ENCODE results near the gene SPTBN1. TPM values are rescaled to one million over a fixed set of nuclear protein-coding genes. Genes with fewer than 3 reads are reported as not detected.
A peak's percentile ranks its signal among the peaks of the same experiment; 100 is the strongest.

SPTBN1 gene
- total and polyA plus RNA-seq, 9 of the 15 experiments (the other 6 are each of a cell fraction or from before 2014, with no cell fraction given) = 8.9 to 66.8 (median 31.4) TPM

DNA sequence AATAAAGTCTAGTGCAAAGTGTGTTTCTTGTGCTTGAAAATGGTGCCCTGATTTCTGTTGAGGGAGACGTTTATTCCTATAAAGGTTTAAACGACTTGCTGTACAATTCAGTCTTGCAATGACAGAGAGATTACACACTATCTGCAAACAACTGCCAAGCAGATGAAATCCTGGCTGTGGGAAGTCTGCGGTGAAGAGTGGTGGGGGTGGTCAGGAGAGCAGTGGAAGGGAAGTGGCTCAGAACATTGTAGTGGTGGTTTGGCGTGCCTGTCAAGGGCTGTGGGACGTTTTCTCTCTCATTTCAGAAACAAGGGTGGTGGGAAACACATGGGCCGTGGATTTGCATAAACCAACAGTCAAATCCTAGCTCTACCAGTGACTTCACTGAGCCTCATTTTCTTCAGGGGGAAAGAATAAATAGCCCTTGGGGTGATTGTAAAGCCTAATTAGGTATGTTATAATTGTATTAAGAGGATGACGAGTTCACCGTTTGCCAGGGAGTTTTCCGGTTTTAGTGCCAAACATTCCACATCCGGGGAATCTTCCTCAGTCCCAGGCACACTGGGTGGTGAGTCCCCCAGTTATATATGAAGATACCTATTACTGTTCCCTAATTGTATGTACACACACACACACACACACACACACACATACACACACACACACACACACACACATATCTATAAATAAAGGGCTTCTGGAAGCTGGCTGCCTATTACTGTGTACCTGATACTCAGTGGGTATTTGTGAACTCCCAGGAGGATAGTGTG is 115.0 kb downstream of the SPTBN1 start (continued):
- no peak for TF ChIP-seq ETS1 (conservative IDR thresholded peaks at IDR 0.05; ENCODE audit: control insufficient read depth, low read depth, low read length)
- TF ChIP-seq U2AF2 (optimal IDR thresholded peaks at IDR 0.05; ENCODE audit: low read depth, low read length) = no peak
- peak; percentile 24 for TF ChIP-seq TAF1 (IDR thresholded peaks at IDR 0.05; ENCODE audit: control insufficient read depth, extremely low read depth, insufficient read depth, low read length, severe bottlenecking)
- TF ChIP-seq, protein P1, sequence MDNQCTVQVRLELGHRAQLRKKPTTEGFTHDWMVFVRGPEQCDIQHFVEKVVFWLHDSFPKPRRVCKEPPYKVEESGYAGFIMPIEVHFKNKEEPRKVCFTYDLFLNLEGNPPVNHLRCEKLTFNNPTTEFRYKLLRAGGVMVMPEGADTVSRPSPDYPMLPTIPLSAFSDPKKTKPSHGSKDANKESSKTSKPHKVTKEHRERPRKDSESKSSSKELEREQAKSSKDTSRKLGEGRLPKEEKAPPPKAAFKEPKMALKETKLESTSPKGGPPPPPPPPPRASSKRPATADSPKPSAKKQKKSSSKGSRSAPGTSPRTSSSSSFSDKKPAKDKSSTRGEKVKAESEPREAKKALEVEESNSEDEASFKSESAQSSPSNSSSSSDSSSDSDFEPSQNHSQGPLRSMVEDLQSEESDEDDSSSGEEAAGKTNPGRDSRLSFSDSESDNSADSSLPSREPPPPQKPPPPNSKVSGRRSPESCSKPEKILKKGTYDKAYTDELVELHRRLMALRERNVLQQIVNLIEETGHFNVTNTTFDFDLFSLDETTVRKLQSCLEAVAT (IDR thresholded peaks at IDR 0.05) = peak in 1 of 2 experiments; percentile 95; a peak in 2 of 4 replicates
- no peak for TF ChIP-seq PRDM10 (IDR thresholded peaks at IDR 0.05; ENCODE audit: partially characterized antibody)
- peak; percentile 55 for TF ChIP-seq MYC (IDR thresholded peaks at IDR 0.05; ENCODE audit: low read depth, low read length)
- TF ChIP-seq MYC (CRISPR knock-in tag; IDR thresholded peaks at IDR 0.05; ENCODE audit: borderline replicate concordance, low read depth) = no peak
- TF ChIP-seq MBD2 (IDR thresholded peaks at IDR 0.05; ENCODE audit: borderline replicate concordance, low read depth) = no peak
- TF ChIP-seq TEAD1 (CRISPR knock-in tag; IDR thresholded peaks at IDR 0.05) = no peak
- peak; percentile 72; the same call in 1 of the 2 replicates for TF ChIP-seq HDAC2 (IDR thresholded peaks at IDR 0.05)
- TF ChIP-seq, protein P2, sequence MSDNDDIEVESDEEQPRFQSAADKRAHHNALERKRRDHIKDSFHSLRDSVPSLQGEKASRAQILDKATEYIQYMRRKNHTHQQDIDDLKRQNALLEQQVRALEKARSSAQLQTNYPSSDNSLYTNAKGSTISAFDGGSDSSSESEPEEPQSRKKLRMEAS (CRISPR knock-in tag; IDR thresholded peaks at IDR 0.05) = no peak
- no peak for TF ChIP-seq TFAM (CRISPR knock-in tag; conservative IDR thresholded peaks at IDR 0.05)
- TF ChIP-seq, protein P3, sequence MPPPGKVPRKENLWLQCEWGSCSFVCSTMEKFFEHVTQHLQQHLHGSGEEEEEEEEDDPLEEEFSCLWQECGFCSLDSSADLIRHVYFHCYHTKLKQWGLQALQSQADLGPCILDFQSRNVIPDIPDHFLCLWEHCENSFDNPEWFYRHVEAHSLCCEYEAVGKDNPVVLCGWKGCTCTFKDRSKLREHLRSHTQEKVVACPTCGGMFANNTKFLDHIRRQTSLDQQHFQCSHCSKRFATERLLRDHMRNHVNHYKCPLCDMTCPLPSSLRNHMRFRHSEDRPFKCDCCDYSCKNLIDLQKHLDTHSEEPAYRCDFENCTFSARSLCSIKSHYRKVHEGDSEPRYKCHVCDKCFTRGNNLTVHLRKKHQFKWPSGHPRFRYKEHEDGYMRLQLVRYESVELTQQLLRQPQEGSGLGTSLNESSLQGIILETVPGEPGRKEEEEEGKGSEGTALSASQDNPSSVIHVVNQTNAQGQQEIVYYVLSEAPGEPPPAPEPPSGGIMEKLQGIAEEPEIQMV (tag; conservative IDR thresholded peaks at IDR 0.05; ENCODE audit: low read depth) = no peak
- no peak for TF ChIP-seq HOXB6 (CRISPR knock-in tag; IDR thresholded peaks at IDR 0.05; ENCODE audit: borderline replicate concordance)
- TF ChIP-seq ZNF175 (CRISPR knock-in tag; IDR thresholded peaks at IDR 0.05; ENCODE audit: low read depth) = peak; percentile 88; the same call in 1 of the 2 replicates
- no peak for TF ChIP-seq ZNF197 (CRISPR knock-in tag; IDR thresholded peaks at IDR 0.05; ENCODE audit: low read depth)
- no peak for TF ChIP-seq ILF3 (IDR thresholded peaks at IDR 0.05; ENCODE audit: borderline replicate concordance)
- peak; percentile 66; the same call in 1 of the 2 replicates for TF ChIP-seq ZNF766 (CRISPR knock-in tag; conservative IDR thresholded peaks at IDR 0.05)
- no peak for TF ChIP-seq ZC3H11A (IDR thresholded peaks at IDR 0.05; ENCODE audit: low read depth, low read length)

All from K562 (cell line).